Measurements from ENCODE around the gene PDCD6IP. TPM values are rescaled to one million over a fixed set of nuclear protein-coding genes. Genes with fewer than 3 reads are reported as not detected.
A peak's percentile ranks its signal among the peaks of the same experiment; 100 is the strongest.
"Not testable (repeated sequence)": the region's sequence is repeated elsewhere in the genome, so short reads cannot be mapped to it uniquely, and the experiment has no call there.

Gene PDCD6IP
- polyA plus RNA-seq (ENCODE audit: insufficient read length in 3 of 3): 100 to 1,000 TPM; 154 to 176 (median 157) TPM

- DNase-seq (ENCODE audit: low read depth in 3 of 3, low spot score in 2 of 3): peak; percentile 81 to 87 (median 83)
Observed at GRCh38 chr3:33798418-33799201, at the start of gene PDCD6IP. Gene PDCD6IP, plus strand, starts transcription at chr3:33798630. Its CDS starts 99 bp downstream, at chr3:33798729.

- no peak for DNase-seq (ENCODE audit: low read depth in 3 of 3, low spot score in 2 of 3)
Observed at GRCh38 chr3:33749546-33750210, 48.8 kb upstream of the PDCD6IP start.

GRCh38 chr3:33750211-33750548 is 48.2 kb upstream of the PDCD6IP start:
- no peak for DNase-seq (ENCODE audit: low read depth in 3 of 3, low spot score in 2 of 3)

GRCh38 chr3:33751336-33751735 is 47.1 kb upstream of the PDCD6IP start:
- DNase-seq (ENCODE audit: low read depth in 3 of 3, low spot score in 2 of 3): no peak

- not testable (repeated sequence) for DNase-seq (ENCODE audit: low read depth in 3 of 3, low spot score in 2 of 3)
Observed at GRCh38 chr3:33754391-33754790, 44.0 kb upstream of the PDCD6IP start.

GRCh38 chr3:33758281-33758680 is 40.1 kb upstream of the PDCD6IP start:
- DNase-seq (ENCODE audit: low read depth in 3 of 3, low spot score in 2 of 3): no peak

GRCh38 chr3:33758864-33759263 is 39.6 kb upstream of the PDCD6IP start:
- no peak for DNase-seq (ENCODE audit: low read depth in 3 of 3, low spot score in 2 of 3)

- no peak for DNase-seq (ENCODE audit: low read depth in 3 of 3, low spot score in 2 of 3)
Observed at GRCh38 chr3:33768578-33769330, 29.7 kb upstream of the PDCD6IP start.

GRCh38 chr3:33773637-33774036 is 24.8 kb upstream of the PDCD6IP start:
- DNase-seq (ENCODE audit: low read depth in 3 of 3, low spot score in 2 of 3): no peak

- DNase-seq (ENCODE audit: low read depth in 3 of 3, low spot score in 2 of 3): no peak
Observed at GRCh38 chr3:33775363-33775762, 23.1 kb upstream of the PDCD6IP start.

GRCh38 chr3:33777996-33778395 is 20.4 kb upstream of the PDCD6IP start:
- DNase-seq (ENCODE audit: low read depth in 3 of 3, low spot score in 2 of 3): no peak

GRCh38 chr3:33779751-33780150 is 18.7 kb upstream of the PDCD6IP start:
- DNase-seq (ENCODE audit: low read depth in 3 of 3, low spot score in 2 of 3): no peak

GRCh38 chr3:33781413-33781812 is 17.0 kb upstream of the PDCD6IP start:
- not testable (repeated sequence) for DNase-seq (ENCODE audit: low read depth in 3 of 3, low spot score in 2 of 3)

GRCh38 chr3:33786565-33787327 is 11.7 kb upstream of the PDCD6IP start:
- DNase-seq (ENCODE audit: low read depth in 3 of 3, low spot score in 2 of 3): no peak

- DNase-seq (ENCODE audit: low read depth in 3 of 3, low spot score in 2 of 3): peak; percentile 25 to 41 (median 36)
Observed at GRCh38 chr3:33787328-33788009, 11.0 kb upstream of the PDCD6IP start.

GRCh38 chr3:33789183-33789954 is 9.1 kb upstream of the PDCD6IP start:
- no peak for DNase-seq (ENCODE audit: low read depth in 3 of 3, low spot score in 2 of 3)

GRCh38 chr3:33790091-33790490 is 8.3 kb upstream of the PDCD6IP start:
- DNase-seq (ENCODE audit: low read depth in 3 of 3, low spot score in 2 of 3): no peak

- DNase-seq (ENCODE audit: low read depth in 3 of 3, low spot score in 2 of 3): no peak
Observed at GRCh38 chr3:33791477-33792166, 6.8 kb upstream of the PDCD6IP start.
